CD8-positive, alpha-beta memory T cell (primary cell): ENCODE measurements around the gene SGPP2. TPM values are rescaled to one million over a fixed set of nuclear protein-coding genes. Genes with fewer than 3 reads are reported as not detected.

ENCODE experiments used
- CTCF ChIA-PET: fragments of 350-600 bp; sonication (Branson Sonifier 250); formaldehyde crosslinking; loops from one replicate; lab custom pipeline; 2021; ENCODE audit warnings: antibody characterized with exemption; lab: Charles Lee
- POLR2A ChIA-PET: fragments of 350-600 bp; sonication (Branson Sonifier 250); formaldehyde crosslinking; loops from one replicate; lab custom pipeline; 2021; ENCODE audit warnings: antibody characterized with exemption; lab: Charles Lee
- DNase-seq, 5 donors: peaks; one replicate each; pipeline versions ENCODE4 v3.0.0 to v3.0.0-alpha.2; 2020 to 2022; ENCODE audit warnings: mixed read lengths in 1 of 5
- H3K27ac ChIP-seq: one replicate; pipeline ENCODE4 v1.7.0; 2013; ENCODE audit warnings: low read depth, mild to moderate bottlenecking, low read length, moderate library complexity
- H3K27me3 ChIP-seq: 2 replicates; pipeline ENCODE4 v1.7.0; 2013; ENCODE audit warnings: low read length, mild to moderate bottlenecking; ENCODE audit not compliant: insufficient read depth, poor library complexity, severe bottlenecking
- H3K36me3 ChIP-seq: 2 replicates; pipeline ENCODE4 v1.7.0; 2013; ENCODE audit warnings: mild to moderate bottlenecking, low read length, moderate library complexity; ENCODE audit not compliant: insufficient read depth
- H3K4me1 ChIP-seq: 2 replicates; pipeline ENCODE4 v1.7.0; 2013; ENCODE audit warnings: mild to moderate bottlenecking, low read length, moderate library complexity; ENCODE audit not compliant: insufficient read depth
- H3K4me3 ChIP-seq: 2 replicates; pipeline ENCODE4 v1.7.0; 2013; ENCODE audit warnings: mild to moderate bottlenecking, low read length
- H3K9me3 ChIP-seq: 2 replicates; pipeline ENCODE4 v1.7.0; 2013; ENCODE audit warnings: mild to moderate bottlenecking, low read length
- H3K27ac Mint-ChIP-seq, 8 donors: one replicate each; pipeline ENCODE4 v1.8.0; 2020 to 2021; ENCODE audit warnings: mixed read lengths in 8 of 8, mild to moderate bottlenecking in 6 of 8, inconsistent platforms in 3 of 8, moderate library complexity in 3 of 8
- H3K27me3 Mint-ChIP-seq, 2 donors: one replicate each; pipeline ENCODE4 v1.8.0; 2020 to 2021; ENCODE audit warnings: mixed read lengths in 2 of 2, mild to moderate bottlenecking in 1 of 2, moderate library complexity in 1 of 2
- H3K36me3 Mint-ChIP-seq, 3 donors: one replicate each; pipeline ENCODE4 v1.8.0; 2020 to 2021; ENCODE audit warnings: mixed read lengths in 3 of 3, inconsistent platforms in 1 of 3, mild to moderate bottlenecking in 1 of 3
- H3K4me1 Mint-ChIP-seq, 3 donors: one replicate each; pipeline ENCODE4 v1.8.0; 2020 to 2021; ENCODE audit warnings: mixed read lengths in 3 of 3, inconsistent platforms in 1 of 3, mild to moderate bottlenecking in 1 of 3
- H3K4me3 Mint-ChIP-seq, 7 donors: one replicate each; pipeline ENCODE4 v1.8.0; 2020 to 2021; ENCODE audit warnings: mixed read lengths in 7 of 7, mild to moderate bottlenecking in 6 of 7, moderate library complexity in 4 of 7, inconsistent platforms in 2 of 7
- H3K9me3 Mint-ChIP-seq, 5 donors: one replicate each; pipeline ENCODE4 v1.8.0; 2020 to 2022; ENCODE audit warnings: mixed read lengths in 5 of 5, mild to moderate bottlenecking in 3 of 5, moderate library complexity in 2 of 5, inconsistent platforms in 1 of 5
- polyA plus RNA-seq: library from polyadenylated mRNA; unstranded; fragments of 300-500 nt; fragmentation: Illumina TruSeq; gene quantifications from one replicate; pipeline ENCODE4 v1.2.3, GENCODE V29; 2021
- total RNA-seq, 2 experiments: library from RNA; stranded (reverse); gene quantifications; one replicate each; pipeline ENCODE4 v1.2.3, GENCODE V29; 2021

SGPP2 gene
- total and polyA plus RNA-seq, 3 experiments from 2014 or later: 2.2 to 7.6 (median 6.5) TPM

GRCh38 chr2:222525811-222526210 is 101.5 kb downstream of the SGPP2 start:
- CTCF ChIA-PET: no interaction called here
- H3K27me3 ChIP-seq: no peaks in the 10 kb centered on the region
- no peak overlapping the region for H3K27ac ChIP-seq
- POLR2A ChIA-PET: no interaction called here
- no peaks in the 10 kb centered on the region for H3K36me3 ChIP-seq
- peaks cover 0 to 7% (median 6%) of the 10 kb centered on the region in 3 donors for H3K4me1 Mint-ChIP-seq
- H3K9me3 ChIP-seq: no peaks in the 10 kb centered on the region
- no peak overlapping the region for H3K4me3 Mint-ChIP-seq
- H3K4me3 ChIP-seq: no peak overlapping the region
- no peak overlapping the region for H3K27ac Mint-ChIP-seq
- H3K9me3 Mint-ChIP-seq: peaks cover 0 to 4% (median 0%) of the 10 kb centered on the region in 5 donors
- peaks cover 2 to 4% of the 10 kb centered on the region in 2 donors for H3K27me3 Mint-ChIP-seq
- H3K36me3 Mint-ChIP-seq: peaks cover 4 to 8% (median 6%) of the 10 kb centered on the region in 3 donors
- no peaks in the 10 kb centered on the region for H3K4me1 ChIP-seq
- no peak for DNase-seq

GRCh38 chr2:222526480-222527277 is 102.3 kb downstream of the SGPP2 start:
- H3K27me3 ChIP-seq: no peaks in the 10 kb centered on the region
- CTCF ChIA-PET: no interaction called here
- H3K27me3 Mint-ChIP-seq: peaks cover 0 to 4% of the 10 kb centered on the region in 2 donors
- peaks cover 0 to 4% (median 0%) of the 10 kb centered on the region in 5 donors for H3K9me3 Mint-ChIP-seq
- peaks cover 0 to 7% (median 6%) of the 10 kb centered on the region in 3 donors for H3K4me1 Mint-ChIP-seq
- POLR2A ChIA-PET: no interaction called here
- H3K4me1 ChIP-seq: no peaks in the 10 kb centered on the region
- H3K4me3 ChIP-seq: no peak overlapping the region
- DNase-seq: no peak
- H3K36me3 Mint-ChIP-seq: peaks cover 4 to 8% (median 8%) of the 10 kb centered on the region in 3 donors
- no peaks in the 10 kb centered on the region for H3K9me3 ChIP-seq
- peak overlapping the region in 2 of 7 donors; percentile 4 to 30 for H3K4me3 Mint-ChIP-seq
- no peak overlapping the region for H3K27ac ChIP-seq
- H3K36me3 ChIP-seq: no peaks in the 10 kb centered on the region
- H3K27ac Mint-ChIP-seq: no peak overlapping the region

- H3K4me1 Mint-ChIP-seq: no peaks in the 10 kb centered on the region
- H3K27ac Mint-ChIP-seq: no peak overlapping the region
- no peaks in the 10 kb centered on the region for H3K4me1 ChIP-seq
- DNase-seq: no peak
- H3K9me3 Mint-ChIP-seq: no peaks in the 10 kb centered on the region
- CTCF ChIA-PET: no interaction called here
- peaks cover 0 to 4% (median 0%) of the 10 kb centered on the region in 3 donors for H3K36me3 Mint-ChIP-seq
- H3K4me3 ChIP-seq: no peak overlapping the region
- no peak overlapping the region for H3K4me3 Mint-ChIP-seq
- POLR2A ChIA-PET: no interaction called here
- H3K27me3 Mint-ChIP-seq: peaks cover 0 to 1% of the 10 kb centered on the region in 2 donors
- H3K9me3 ChIP-seq: no peaks in the 10 kb centered on the region
- H3K27me3 ChIP-seq: no peaks in the 10 kb centered on the region
- H3K36me3 ChIP-seq: no peaks in the 10 kb centered on the region
- H3K27ac ChIP-seq: no peak overlapping the region
These were observed 108.0 kb downstream of the SGPP2 start for GRCh38 chr2:222532315-222532714.

DNA sequence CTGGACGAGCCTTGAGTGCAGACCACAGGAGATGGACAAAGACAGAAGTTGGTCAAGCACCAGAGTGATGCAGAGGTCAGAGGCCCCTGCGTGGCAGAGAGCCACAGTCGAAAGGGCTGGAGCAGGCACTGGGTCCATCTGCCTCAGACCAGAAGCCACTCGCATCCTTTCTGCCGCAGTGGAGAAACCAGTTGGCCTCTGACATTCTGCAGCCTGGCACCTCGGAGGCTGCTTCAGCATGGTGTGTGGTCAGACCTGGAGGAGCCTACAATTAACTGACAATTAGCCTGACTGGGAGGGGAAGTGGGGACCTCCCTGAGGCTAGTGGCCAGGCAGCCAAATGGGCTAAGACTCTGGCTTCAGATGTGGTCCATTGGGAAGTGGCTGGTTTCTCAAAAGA is 111.1 kb downstream of the SGPP2 start:
- H3K36me3 ChIP-seq: no peaks in the 10 kb centered on the region
- H3K27ac Mint-ChIP-seq: no peak overlapping the region
- no peaks in the 10 kb centered on the region for H3K4me1 Mint-ChIP-seq
- H3K27me3 ChIP-seq: no peaks in the 10 kb centered on the region
- H3K36me3 Mint-ChIP-seq: peaks cover 0 to 2% (median 0%) of the 10 kb centered on the region in 3 donors
- H3K4me3 Mint-ChIP-seq: no peak overlapping the region
- CTCF ChIA-PET: no interaction called here
- no peak for DNase-seq
- no peak overlapping the region for H3K4me3 ChIP-seq
- POLR2A ChIA-PET: no interaction called here
- peaks cover 0 to 1% of the 10 kb centered on the region in 2 donors for H3K27me3 Mint-ChIP-seq
- no peak overlapping the region for H3K27ac ChIP-seq
- no peaks in the 10 kb centered on the region for H3K9me3 Mint-ChIP-seq
- no peaks in the 10 kb centered on the region for H3K9me3 ChIP-seq
- H3K4me1 ChIP-seq: no peaks in the 10 kb centered on the region

GRCh38 chr2:222538535-222538934 is 114.2 kb downstream of the SGPP2 start:
- H3K4me3 ChIP-seq: no peak overlapping the region
- POLR2A ChIA-PET: no interaction called here
- H3K9me3 Mint-ChIP-seq: no peaks in the 10 kb centered on the region

GRCh38 chr2:222544661-222545060 is 120.3 kb downstream of the SGPP2 start:
- Histone ChIP-seq H3K27ac (no peak overlapping the region), H3K27me3 (no peaks in the 10 kb centered on the region), H3K9me3 (no peaks in the 10 kb centered on the region), H3K36me3 (no peaks in the 10 kb centered on the region), H3K4me1 (no peaks in the 10 kb centered on the region), H3K4me3 (no peak overlapping the region)
- POLR2A ChIA-PET: no interaction called here
- no peaks in the 10 kb centered on the region for H3K36me3 Mint-ChIP-seq
- CTCF ChIA-PET: no interaction called here
- no peak overlapping the region for H3K27ac Mint-ChIP-seq
- H3K27me3 Mint-ChIP-seq: peaks cover 0 to 4% of the 10 kb centered on the region in 2 donors
- no peak overlapping the region for H3K4me3 Mint-ChIP-seq
- H3K9me3 Mint-ChIP-seq: no peaks in the 10 kb centered on the region
- H3K4me1 Mint-ChIP-seq: no peaks in the 10 kb centered on the region
- no peak for DNase-seq

More at GRCh38 chr2:222538535-222538934, 114.2 kb downstream of the SGPP2 start:
- no peak for DNase-seq
- no peak overlapping the region for H3K27ac ChIP-seq
- H3K4me1 Mint-ChIP-seq: no peaks in the 10 kb centered on the region
- no peaks in the 10 kb centered on the region for H3K4me1 ChIP-seq
- H3K4me3 Mint-ChIP-seq: no peak overlapping the region
- H3K27me3 Mint-ChIP-seq: no peaks in the 10 kb centered on the region
- CTCF ChIA-PET: no interaction called here
- no peaks in the 10 kb centered on the region for H3K27me3 ChIP-seq
- no peaks in the 10 kb centered on the region for H3K9me3 ChIP-seq
- no peaks in the 10 kb centered on the region for H3K36me3 ChIP-seq
- no peaks in the 10 kb centered on the region for H3K36me3 Mint-ChIP-seq
- no peak overlapping the region for H3K27ac Mint-ChIP-seq

DNA sequence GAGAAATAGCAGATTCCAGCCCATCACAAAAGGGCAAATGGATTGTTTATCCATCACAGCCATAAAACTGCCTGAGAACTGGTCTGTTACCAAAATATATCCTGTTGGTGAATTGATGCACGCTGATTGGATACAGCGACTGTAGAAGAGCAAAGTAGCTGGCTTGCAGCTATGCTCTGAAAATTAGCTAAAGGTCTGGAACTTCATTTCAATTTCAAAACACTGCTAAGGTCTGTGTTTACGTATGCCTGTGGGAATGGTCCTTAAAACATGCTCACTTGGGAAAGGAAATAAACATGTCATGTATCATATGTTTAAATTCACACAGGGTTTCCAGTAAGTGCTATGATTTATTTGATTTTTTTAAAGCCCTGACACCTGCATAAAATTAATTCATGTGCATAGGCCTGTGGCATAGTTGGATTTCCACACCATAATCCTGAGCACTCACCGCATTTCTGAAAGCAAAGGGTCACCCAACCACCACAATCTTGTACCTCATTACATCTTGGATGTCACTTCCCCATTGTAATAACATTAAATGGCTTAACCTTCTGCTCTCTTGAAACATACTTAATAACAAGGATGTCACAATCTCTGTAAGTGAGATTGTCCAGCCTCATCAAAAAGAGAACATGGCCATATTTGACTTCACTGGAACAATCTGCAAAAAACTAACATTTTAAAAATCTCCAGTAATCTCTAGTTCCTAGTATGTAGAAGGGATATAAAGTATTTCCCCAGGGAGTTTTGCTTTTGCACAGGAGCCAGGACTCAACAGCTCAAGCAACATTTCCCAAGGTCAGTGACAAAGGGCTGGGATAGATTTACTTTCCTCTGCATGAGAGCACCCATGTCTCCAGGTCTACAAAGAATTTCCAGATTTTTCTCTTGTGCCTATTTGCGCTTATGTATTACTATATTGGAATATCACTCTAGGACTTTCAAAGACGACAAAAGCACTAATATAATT is 121.8 kb downstream of the SGPP2 start:
- Histone ChIP-seq H3K36me3 (no peaks in the 10 kb centered on the region), H3K4me1 (no peaks in the 10 kb centered on the region), H3K27ac (no peak overlapping the region), H3K9me3 (no peaks in the 10 kb centered on the region), H3K4me3 (no peak overlapping the region), H3K27me3 (no peaks in the 10 kb centered on the region)
- Mint-ChIP-seq H3K36me3 (no peaks in the 10 kb centered on the region), H3K27me3 (peaks cover 3 to 4% of the 10 kb centered on the region in 2 donors), H3K27ac (no peak overlapping the region), H3K4me3 (no peak overlapping the region), H3K9me3 (no peaks in the 10 kb centered on the region), H3K4me1 (no peaks in the 10 kb centered on the region)
- ChIA-PET CTCF (no interaction called here), POLR2A (no interaction called here)
- DNase-seq: no peak

- H3K9me3 Mint-ChIP-seq: no peaks in the 10 kb centered on the region
These were observed 122.7 kb downstream of the SGPP2 start for GRCh38 chr2:222547083-222547482.

More at GRCh38 chr2:222547083-222547482, 122.7 kb downstream of the SGPP2 start:
- H3K27ac Mint-ChIP-seq: no peak overlapping the region
- Histone ChIP-seq H3K9me3 (no peaks in the 10 kb centered on the region), H3K4me1 (no peaks in the 10 kb centered on the region), H3K36me3 (no peaks in the 10 kb centered on the region), H3K27me3 (no peaks in the 10 kb centered on the region), H3K4me3 (no peak overlapping the region), H3K27ac (no peak overlapping the region)
- no peaks in the 10 kb centered on the region for H3K4me1 Mint-ChIP-seq
- POLR2A ChIA-PET: no interaction called here
- H3K27me3 Mint-ChIP-seq: peaks cover 4 to 6% of the 10 kb centered on the region in 2 donors
- H3K36me3 Mint-ChIP-seq: no peaks in the 10 kb centered on the region
- CTCF ChIA-PET: no interaction called here
- no peak overlapping the region for H3K4me3 Mint-ChIP-seq
- DNase-seq: no peak
